ENCODE results near the gene SNRPA.

SNRPA gene

DNA sequence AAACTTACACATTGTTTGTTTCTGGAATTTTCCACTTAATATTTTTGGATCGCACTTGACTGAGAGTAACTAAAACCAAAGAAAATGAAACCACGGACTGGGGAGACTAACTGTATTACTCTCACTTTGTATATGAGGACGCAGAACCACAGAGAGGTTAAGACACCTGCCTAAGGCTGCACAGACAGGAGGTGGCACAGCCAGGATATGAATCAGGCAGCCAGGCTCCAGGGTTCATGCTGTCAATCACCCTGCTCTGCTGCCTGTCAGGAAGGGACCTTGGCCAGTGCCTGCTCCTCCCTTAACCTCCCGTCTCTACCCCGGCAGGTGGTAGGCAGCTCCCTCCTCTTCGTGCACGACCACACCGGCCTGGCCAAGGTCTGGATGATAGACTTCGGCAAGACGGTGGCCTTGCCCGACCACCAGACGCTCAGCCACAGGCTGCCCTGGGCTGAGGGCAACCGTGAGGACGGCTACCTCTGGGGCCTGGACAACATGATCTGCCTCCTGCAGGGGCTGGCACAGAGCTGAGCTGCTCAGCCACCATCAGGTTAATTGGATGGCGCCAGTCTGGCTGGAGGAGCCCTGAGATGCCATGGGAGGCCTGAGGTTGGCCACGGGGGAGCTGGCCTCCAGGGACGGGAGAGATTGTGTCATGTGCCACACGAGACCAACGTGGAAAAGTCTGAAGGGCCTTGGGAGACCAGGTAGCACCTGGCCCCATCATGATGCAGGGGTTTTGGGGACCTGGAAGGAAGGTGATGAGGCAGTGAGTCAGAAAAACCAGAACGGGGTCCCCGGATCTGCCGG is 11.8 kb upstream of the SNRPA start:
- peaks cover 33% of the 10 kb centered on the region for H3K36me3 ChIP-seq (replicated peaks; ENCODE audit: low read depth, low read length)
- no peak overlapping the region for H2AFZ ChIP-seq (ENCODE audit: low read depth, low read length)
- H3K4me1 ChIP-seq (ENCODE audit: low read length), result no peaks in the 10 kb centered on the region

GRCh38 chr19:40739871-40740703 is 10.9 kb upstream of the SNRPA start:
- no peaks in the 10 kb centered on the region for H3K4me1 ChIP-seq (ENCODE audit: low read length)
- H2AFZ ChIP-seq (ENCODE audit: low read depth, low read length), result no peak overlapping the region
- H3K9ac ChIP-seq (ENCODE audit: low read length), result no peak overlapping the region
- H3K27ac ChIP-seq (ENCODE audit: low read length), result no peak overlapping the region
- H3K79me2 ChIP-seq (ENCODE audit: low read length), result no peaks in the 10 kb centered on the region
- no peak overlapping the region for H3K4me3 ChIP-seq (ENCODE audit: low read length)
- no peaks in the 10 kb centered on the region for H3K27me3 ChIP-seq (ENCODE audit: low read depth, low read length)
- no peaks in the 10 kb centered on the region for H3K9me3 ChIP-seq (ENCODE audit: insufficient read depth, low read length)
- H3K36me3 ChIP-seq (replicated peaks; ENCODE audit: low read depth, low read length), result peaks cover 30% of the 10 kb centered on the region
- no peaks in the 10 kb centered on the region for H4K20me1 ChIP-seq (ENCODE audit: insufficient read depth, low read length)
- TF ChIP-seq EZH2phosphoT487 (IDR thresholded peaks at IDR 0.05; ENCODE audit: low read depth) (no peak), CTCF (IDR thresholded peaks at IDR 0.05; ENCODE audit: low read depth, low read length) (no peak)
- H3K4me2 ChIP-seq (ENCODE audit: low read length), result no peak overlapping the region

More for the DNA sequence above, 11.8 kb upstream of the SNRPA start:
- H3K4me2 ChIP-seq (ENCODE audit: low read length), result no peak overlapping the region
- H3K79me2 ChIP-seq (ENCODE audit: low read length), result no peaks in the 10 kb centered on the region
- no peaks in the 10 kb centered on the region for H3K27me3 ChIP-seq (ENCODE audit: low read depth, low read length)
- TF ChIP-seq CTCF (IDR thresholded peaks at IDR 0.05; ENCODE audit: low read depth, low read length) (no peak), EZH2phosphoT487 (IDR thresholded peaks at IDR 0.05; ENCODE audit: low read depth) (no peak)
- no peaks in the 10 kb centered on the region for H3K9me3 ChIP-seq (ENCODE audit: insufficient read depth, low read length)
- H4K20me1 ChIP-seq (ENCODE audit: insufficient read depth, low read length), result no peaks in the 10 kb centered on the region
- no peak overlapping the region for H3K27ac ChIP-seq (ENCODE audit: low read length)
- no peak overlapping the region for H3K9ac ChIP-seq (ENCODE audit: low read length)
- no peak overlapping the region for H3K4me3 ChIP-seq (ENCODE audit: low read length)

DNA sequence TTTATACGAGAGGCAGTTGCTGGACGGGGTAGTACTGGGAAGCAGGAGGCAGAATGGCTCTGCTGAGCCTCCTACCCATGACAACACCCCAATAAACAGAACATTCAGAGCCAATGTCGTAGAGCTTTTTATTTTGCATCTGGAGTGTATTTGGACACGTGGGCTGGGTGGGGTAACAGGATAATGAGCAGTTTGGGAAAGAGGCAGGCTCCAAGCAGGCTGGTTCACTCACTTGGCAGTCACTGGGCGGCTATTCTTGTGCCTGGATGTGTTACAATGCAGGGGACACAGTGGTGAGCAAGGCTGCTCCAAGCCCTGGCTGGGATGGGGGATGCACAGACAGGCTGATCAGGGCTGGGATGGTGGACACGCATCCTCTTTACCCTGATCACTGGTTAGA is 10.3 kb upstream of the SNRPA start:
- H3K27ac ChIP-seq (ENCODE audit: low read length), result no peak overlapping the region
- no peak overlapping the region for H3K4me3 ChIP-seq (ENCODE audit: low read length)
- H3K79me2 ChIP-seq (ENCODE audit: low read length), result no peaks in the 10 kb centered on the region
- no peak overlapping the region for H2AFZ ChIP-seq (ENCODE audit: low read depth, low read length)
- H3K9me3 ChIP-seq (ENCODE audit: insufficient read depth, low read length), result no peaks in the 10 kb centered on the region
- H3K27me3 ChIP-seq (ENCODE audit: low read depth, low read length), result no peaks in the 10 kb centered on the region
- TF ChIP-seq EZH2phosphoT487 (IDR thresholded peaks at IDR 0.05; ENCODE audit: low read depth), result no peak
- no peak for TF ChIP-seq CTCF (IDR thresholded peaks at IDR 0.05; ENCODE audit: low read depth, low read length)
- no peaks in the 10 kb centered on the region for H4K20me1 ChIP-seq (ENCODE audit: insufficient read depth, low read length)
- no peak overlapping the region for H3K9ac ChIP-seq (ENCODE audit: low read length)
- H3K4me2 ChIP-seq (ENCODE audit: low read length), result no peak overlapping the region
- H3K4me1 ChIP-seq (ENCODE audit: low read length), result no peaks in the 10 kb centered on the region
- H3K36me3 ChIP-seq (replicated peaks; ENCODE audit: low read depth, low read length), result peaks cover 24% of the 10 kb centered on the region

Measured in OCI-LY3 (cell line).